Keratinocyte (primary cell): ENCODE data around the gene NOX3. TPM values are rescaled to one million over a fixed set of nuclear protein-coding genes. Genes with fewer than 3 reads are reported as not detected.

ENCODE experiments used
- DNase-seq: peaks from one replicate; pipeline ENCODE4 v3.0.0-alpha.2; 2011; ENCODE audit warnings: low read depth, missing footprints, low spot score
- FAIRE-seq: peaks from 2 replicates; lab custom pipeline; 2011; peaks lifted over from hg19 to GRCh38; lab: Jason Lieb, UNC
- H2AFZ ChIP-seq: 2 replicates; pipeline ENCODE4 v1.6.0; 2012; ENCODE audit warnings: low read length, control low read depth, inconsistent platforms; ENCODE audit not compliant: control insufficient read depth
- H3K27ac ChIP-seq: 2 replicates; pipeline ENCODE4 v1.5.1; 2011; ENCODE audit warnings: low read length; ENCODE audit not compliant: control insufficient read depth, insufficient read depth
- H3K27me3 ChIP-seq: 3 replicates; pipeline ENCODE4 v1.6.0; 2011; ENCODE audit warnings: low read length; ENCODE audit not compliant: control insufficient read depth, insufficient read depth; ENCODE audit errors: extremely low read depth
- H3K36me3 ChIP-seq, 2 experiments: 2 replicates in 1 of 2; 3 replicates in 1 of 2; pipeline ENCODE4 v1.5.1; 2011; ENCODE audit warnings: low read length in 2 of 2, mild to moderate bottlenecking in 1 of 2; ENCODE audit not compliant: control insufficient read depth in 2 of 2, insufficient read depth in 2 of 2; ENCODE audit errors: extremely low read depth in 1 of 2
- H3K4me1 ChIP-seq: 3 replicates; pipeline ENCODE4 v1.5.1; 2011; ENCODE audit warnings: low read length; ENCODE audit not compliant: control insufficient read depth, insufficient read depth; ENCODE audit errors: extremely low read depth
- H3K4me2 ChIP-seq: 3 replicates; pipeline ENCODE4 v1.6.0; 2011; ENCODE audit warnings: low read depth, low read length; ENCODE audit not compliant: control insufficient read depth, insufficient read depth; ENCODE audit errors: extremely low read depth
- H3K4me3 ChIP-seq, 3 experiments: fragments of 200-600 bp in 1 of 3; sonication (generic) in 1 of 3; 2 replicates in 2 of 3; 3 replicates in 1 of 3; pipeline ENCODE4 v1.5.1; 2011 to 2016; ENCODE audit warnings: low read length in 3 of 3, mild to moderate bottlenecking in 3 of 3, control low read depth in 2 of 3, inconsistent platforms in 1 of 3, low read depth in 1 of 3, mixed read lengths in 1 of 3, mixed run types in 1 of 3, moderate library complexity in 1 of 3; ENCODE audit not compliant: control insufficient read depth in 2 of 3, insufficient read depth in 2 of 3; ENCODE audit errors: extremely low read depth in 1 of 3
- H3K79me2 ChIP-seq: 2 replicates; pipeline ENCODE4 v1.6.0; 2012; ENCODE audit warnings: low read length; ENCODE audit not compliant: control insufficient read depth, insufficient read depth
- H3K9ac ChIP-seq: 3 replicates; pipeline ENCODE4 v1.6.0; 2011; ENCODE audit warnings: low read length; ENCODE audit not compliant: control insufficient read depth, insufficient read depth; ENCODE audit errors: extremely low read depth
- H3K9me1 ChIP-seq: 3 replicates; pipeline ENCODE4 v1.6.0; 2011; ENCODE audit warnings: low read length; ENCODE audit not compliant: control insufficient read depth, insufficient read depth; ENCODE audit errors: extremely low read depth
- H3K9me3 ChIP-seq: 2 replicates; pipeline ENCODE4 v1.5.1; 2012; ENCODE audit warnings: low read depth, low read length; ENCODE audit not compliant: control insufficient read depth
- H4K20me1 ChIP-seq: 3 replicates; pipeline ENCODE4 v1.6.0; 2011; ENCODE audit warnings: low read length; ENCODE audit not compliant: control insufficient read depth, insufficient read depth; ENCODE audit errors: extremely low read depth
- CTCF ChIP-seq, 3 experiments: IDR thresholded peaks in 1 of 3; conservative IDR thresholded peaks in 1 of 3; optimal IDR thresholded peaks in 1 of 3; 2 replicates in 2 of 3; 3 replicates in 1 of 3; pipeline versions ENCODE3 to v1.5.1; 2011; ENCODE audit warnings: low read length in 3 of 3, mild to moderate bottlenecking in 3 of 3, moderate library complexity in 2 of 3, control low read depth in 1 of 3, inconsistent platforms in 1 of 3; ENCODE audit not compliant: insufficient read depth in 2 of 3; ENCODE audit errors: extremely low read depth in 1 of 3
- EZH2 ChIP-seq: IDR thresholded peaks from one replicate; pipeline ENCODE4 v1.6.1; 2012; ENCODE audit warnings: inconsistent platforms, mild to moderate bottlenecking, low read length, moderate library complexity
- dilution Hi-C: fragments of 300-500 bp; cut with MboI; formaldehyde crosslinking; loops from one replicate; pipeline ENCODE4 v1.7.0; 2020; ENCODE audit warnings: low sequenced_read_pairs; ENCODE audit not compliant: extremely low pct_ligation_motif_present
- polyA plus RNA-seq, 5 experiments: library from polyadenylated mRNA; depleted of rRNA in 3 of 5; stranded (reverse) in 3 of 5; stranded (forward) in 1 of 5; unstranded in 1 of 5; fragments of >200 nt; gene quantifications; 1 replicate in 1 of 5; 2 replicates in 3 of 5; 3 replicates in 1 of 5; pipeline versions ENCODE4 v1.2.1 to v1.2.3, GENCODE V29; 2011 to 2012; ENCODE audit warnings: missing spikeins in 2 of 5, low read depth in 1 of 5, low replicate concordance in 1 of 5

Gene NOX3
- polyA plus RNA-seq, 1 donor (not counting 4 experiments of a cell fraction or from before 2014, with no cell fraction given), result not detected

GRCh38 chr6:155346957-155347356 is 108.7 kb downstream of the NOX3 start:
- H3K4me3 ChIP-seq, result no peak overlapping the region
- no peak for TF ChIP-seq EZH2
- TF ChIP-seq CTCF (optimal IDR thresholded peaks at IDR 0.05 in 1 of 3, IDR thresholded peaks at IDR 0.05 in 1 of 3, conservative IDR thresholded peaks at IDR 0.05 in 1 of 3; ENCODE audit: extremely low read depth in 1 of 3, insufficient read depth in 2 of 3, low read length in 3 of 3), result no peak
- dilution Hi-C loops, result no loop called here
- no peak overlapping the region for H3K27ac ChIP-seq
- H3K27me3 ChIP-seq, result no peaks in the 10 kb centered on the region
- H3K9me3 ChIP-seq, result no peaks in the 10 kb centered on the region
- H3K79me2 ChIP-seq, result no peaks in the 10 kb centered on the region
- no peaks in the 10 kb centered on the region for H3K9me1 ChIP-seq
- H3K4me1 ChIP-seq, result no peaks in the 10 kb centered on the region
- no peak overlapping the region for H3K9ac ChIP-seq
- no peak for DNase-seq
- H3K36me3 ChIP-seq, result no peaks in the 10 kb centered on the region
- no peak overlapping the region for H3K4me2 ChIP-seq
- no peak for FAIRE-seq
- no peak overlapping the region for H2AFZ ChIP-seq
- no peaks in the 10 kb centered on the region for H4K20me1 ChIP-seq

Other genes starting within 250 kb of the NOX3 start
- 0.09 to 0.39 TPM in 2 of 3 replicates, not detected in the other for gene CLDN20, start 191.8 kb downstream of the NOX3 start, polyA plus RNA-seq
- 20.1 to 38.6 TPM (median 32.8 TPM) in 3 replicates for gene TFB1M, start 141.4 kb downstream of the NOX3 start, polyA plus RNA-seq